Measurements from ENCODE around the gene PARPBP. TPM values are rescaled to one million over a fixed set of nuclear protein-coding genes. Genes with fewer than 3 reads are reported as not detected.

The PARPBP gene
- polyA plus RNA-seq, 2 of the 4 experiments (the other 2 are of a cell fraction): 32.4 to 58.2 TPM

GRCh38 chr12:102096855-102097254 is 23.1 kb upstream of the PARPBP start (continued):
- TF ChIP-seq FOXS1 (CRISPR knock-in tag; IDR thresholded peaks at IDR 0.05) (no peak), ZSCAN20 (CRISPR knock-in tag; IDR thresholded peaks at IDR 0.05) (no peak)

GRCh38 chr12:102106905-102107304 is 13.1 kb upstream of the PARPBP start:
- ChIA-PET POLR2A (interaction anchor here (1.6 kb wide), 1 partner anchor 13 kb away, joined by 4 read pairs; the partner anchor contains the start of genes NUP37 and PARPBP), CTCF (no interaction called here)
- FAIRE-seq: no peak
- Histone ChIP-seq H3K4me1 (no peaks in the 10 kb centered on the region), H3K4me2 (no peak overlapping the region), H3K4me3 (no peak overlapping the region), H3K9me3 (peaks cover 8% of the 10 kb centered on the region), H3K27ac (no peak overlapping the region)
- WGBS (ENCODE audit: missing lambda C conversion rate): 92% methylated on average over 3 of the region's 3 CpGs
- TF ChIP-seq KDM5A (IDR thresholded peaks at IDR 0.05): no peak
- no peak for TF ChIP-seq RNF2 (IDR thresholded peaks at IDR 0.05; ENCODE audit: borderline replicate concordance, low read depth)
- no peak for TF ChIP-seq NPAS2 (CRISPR knock-in tag; IDR thresholded peaks at IDR 0.05; ENCODE audit: borderline replicate concordance)
- TF ChIP-seq RCOR1 (IDR thresholded peaks at IDR 0.05; ENCODE audit: low read depth, low read length): no peak
- TF ChIP-seq JUN (IDR thresholded peaks at IDR 0.05): no peak
- no peak for TF ChIP-seq CEBPB (IDR thresholded peaks at IDR 0.05)
- no peak for TF ChIP-seq NFE2L2 (conservative IDR thresholded peaks at IDR 0.05; ENCODE audit: low read length)
- TF ChIP-seq BHLHE40 (IDR thresholded peaks at IDR 0.05; ENCODE audit: low read depth, low read length): no peak
- TF ChIP-seq USF2 (IDR thresholded peaks at IDR 0.05): no peak
- TF ChIP-seq POLR2A (IDR thresholded peaks at IDR 0.05; ENCODE audit: low read length): no peak
- TF ChIP-seq ZSCAN20 (CRISPR knock-in tag; IDR thresholded peaks at IDR 0.05): no peak
- no peak for TF ChIP-seq HOXA7 (CRISPR knock-in tag; IDR thresholded peaks at IDR 0.05)
- no peak for TF ChIP-seq PHF8 (IDR thresholded peaks at IDR 0.05; ENCODE audit: borderline replicate concordance, low read depth)
- TF ChIP-seq ZNF302 (CRISPR knock-in tag; IDR thresholded peaks at IDR 0.05): no peak
- no peak for ATAC-seq
- no peak for DNase-seq (ENCODE audit: low read depth in 1 of 2, low spot score in 1 of 2)

DNA sequence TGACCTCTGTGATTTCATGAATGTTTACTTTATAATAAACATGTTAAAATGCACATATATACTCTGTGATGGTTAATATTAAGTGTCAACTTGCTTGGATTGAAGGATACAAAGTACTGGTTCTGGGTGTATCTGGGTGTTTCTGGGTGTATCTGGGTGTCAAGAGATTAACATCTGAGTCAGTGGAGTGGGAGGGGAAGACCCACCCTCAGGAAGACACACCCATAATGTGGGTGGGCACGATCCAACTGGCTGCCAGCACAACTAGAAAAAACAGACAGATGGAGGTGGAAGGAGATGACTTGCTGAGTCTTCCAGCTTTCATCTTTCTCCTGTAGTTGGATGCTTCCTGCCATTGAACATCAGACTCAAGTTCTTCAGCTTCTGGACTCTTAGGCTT is 12.0 kb upstream of the PARPBP start:
- ATAC-seq (no peak), DNase-seq (ENCODE audit: low read depth in 1 of 2, low spot score in 1 of 2) (no peak), FAIRE-seq (no peak)
- whole genome bisulfite sequencing (ENCODE audit: missing lambda C conversion rate): 88% methylated on average over 1 of the region's 1 CpG
- Histone ChIP-seq H3K4me1 (no peaks in the 10 kb centered on the region), H3K4me3 (no peak overlapping the region), H3K27ac (no peak overlapping the region), H3K4me2 (no peak overlapping the region), H3K9me3 (peaks cover 8% of the 10 kb centered on the region)
- no peak for TF ChIP-seq SREBF2 (IDR thresholded peaks at IDR 0.05)
- TF ChIP-seq ZFP36 (IDR thresholded peaks at IDR 0.05; ENCODE audit: borderline replicate concordance, partially characterized antibody): no peak
- no peak for TF ChIP-seq EHF (CRISPR knock-in tag; IDR thresholded peaks at IDR 0.05)
- TF ChIP-seq TFCP2L1 (CRISPR knock-in tag; IDR thresholded peaks at IDR 0.05): no peak
- no peak for TF ChIP-seq KDM5A (IDR thresholded peaks at IDR 0.05)
- no peak for TF ChIP-seq GATA3 (IDR thresholded peaks at IDR 0.05; ENCODE audit: borderline replicate concordance)
- TF ChIP-seq CHD2 (IDR thresholded peaks at IDR 0.05; ENCODE audit: low read length, partially characterized antibody): no peak
- no peak for TF ChIP-seq RCOR1 (IDR thresholded peaks at IDR 0.05; ENCODE audit: low read depth, low read length)
- TF ChIP-seq, protein P1, sequence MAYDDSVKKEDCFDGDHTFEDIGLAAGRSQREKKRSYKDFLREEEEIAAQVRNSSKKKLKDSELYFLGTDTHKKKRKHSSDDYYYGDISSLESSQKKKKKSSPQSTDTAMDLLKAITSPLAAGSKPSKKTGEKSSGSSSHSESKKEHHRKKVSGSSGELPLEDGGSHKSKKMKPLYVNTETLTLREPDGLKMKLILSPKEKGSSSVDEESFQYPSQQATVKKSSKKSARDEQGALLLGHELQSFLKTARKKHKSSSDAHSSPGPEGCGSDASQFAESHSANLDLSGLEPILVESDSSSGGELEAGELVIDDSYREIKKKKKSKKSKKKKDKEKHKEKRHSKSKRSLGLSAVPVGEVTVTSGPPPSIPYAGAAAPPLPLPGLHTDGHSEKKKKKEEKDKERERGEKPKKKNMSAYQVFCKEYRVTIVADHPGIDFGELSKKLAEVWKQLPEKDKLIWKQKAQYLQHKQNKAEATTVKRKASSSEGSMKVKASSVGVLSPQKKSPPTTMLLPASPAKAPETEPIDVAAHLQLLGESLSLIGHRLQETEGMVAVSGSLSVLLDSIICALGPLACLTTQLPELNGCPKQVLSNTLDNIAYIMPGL (CRISPR knock-in tag; IDR thresholded peaks at IDR 0.05; ENCODE audit: borderline replicate concordance): no peak
- CTCF ChIA-PET: no interaction called here
- POLR2A ChIA-PET: interaction anchor here (1.6 kb wide), 1 partner anchor 12 kb away, joined by 4 read pairs; the partner anchor contains the start of genes NUP37 and PARPBP

DNA sequence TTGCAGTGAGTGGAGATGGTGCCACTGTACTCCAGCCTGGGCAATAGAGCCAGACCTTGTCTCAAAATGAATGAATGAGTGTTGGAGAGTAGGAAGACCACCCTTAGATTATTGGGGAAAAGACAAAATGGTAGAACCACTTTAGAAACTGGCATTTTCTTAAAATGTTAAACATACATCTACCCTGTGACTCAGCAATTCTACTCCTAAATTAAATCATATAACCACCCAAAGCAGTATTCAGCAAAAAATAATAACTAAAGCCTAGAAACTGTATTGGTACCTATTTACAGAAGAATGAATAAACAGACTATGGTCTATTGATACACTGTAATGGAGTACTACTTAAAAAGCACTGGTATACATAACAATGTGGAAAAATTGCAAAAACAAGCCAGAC is 9.2 kb upstream of the PARPBP start:
- Histone ChIP-seq H3K9me3 (peaks cover 8% of the 10 kb centered on the region), H3K4me3 (no peak overlapping the region), H3K27ac (peak overlapping the region in 1 of 2 experiments; percentile 43; a peak in 2 of 6 replicates), H3K4me1 (no peaks in the 10 kb centered on the region), H3K4me2 (no peak overlapping the region)
- ChIA-PET POLR2A (no interaction called here), CTCF (interaction anchor here (1.0 to 1.1 kb wide), 2 partner anchors 630 to 708 kb away, joined by 3 to 4 read pairs; no protein-coding TSS in a partner anchor)
- no peak for DNase-seq (ENCODE audit: low read depth in 1 of 2, low spot score in 1 of 2)
- FAIRE-seq: no peak
- ATAC-seq: no peak
- TF ChIP-seq, protein P2, sequence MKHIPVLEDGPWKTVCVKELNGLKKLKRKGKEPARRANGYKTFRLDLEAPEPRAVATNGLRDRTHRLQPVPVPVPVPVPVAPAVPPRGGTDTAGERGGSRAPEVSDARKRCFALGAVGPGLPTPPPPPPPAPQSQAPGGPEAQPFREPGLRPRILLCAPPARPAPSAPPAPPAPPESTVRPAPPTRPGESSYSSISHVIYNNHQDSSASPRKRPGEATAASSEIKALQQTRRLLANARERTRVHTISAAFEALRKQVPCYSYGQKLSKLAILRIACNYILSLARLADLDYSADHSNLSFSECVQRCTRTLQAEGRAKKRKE (CRISPR knock-in tag; IDR thresholded peaks at IDR 0.05; ENCODE audit: low read depth): no peak
- peak; percentile 67 for TF ChIP-seq MAFK (IDR thresholded peaks at IDR 0.05; ENCODE audit: partially characterized antibody)
- TF ChIP-seq FOSL2 (IDR thresholded peaks at IDR 0.05): no peak
- TF ChIP-seq FOSL2 (CRISPR knock-in tag; IDR thresholded peaks at IDR 0.05): no peak
- no peak for TF ChIP-seq SREBF2 (IDR thresholded peaks at IDR 0.05)
- TF ChIP-seq RARB (CRISPR knock-in tag; IDR thresholded peaks at IDR 0.05): no peak
- no peak for TF ChIP-seq EHMT2 (IDR thresholded peaks at IDR 0.05; ENCODE audit: low read depth)
- TF ChIP-seq REST (IDR thresholded peaks at IDR 0.05): no peak

Measured in A549 (cell line).